ENCODE data around the gene RALGAPA2.
A peak's percentile ranks its signal among the peaks of the same experiment; 100 is the strongest.

The RALGAPA2 gene

DNA sequence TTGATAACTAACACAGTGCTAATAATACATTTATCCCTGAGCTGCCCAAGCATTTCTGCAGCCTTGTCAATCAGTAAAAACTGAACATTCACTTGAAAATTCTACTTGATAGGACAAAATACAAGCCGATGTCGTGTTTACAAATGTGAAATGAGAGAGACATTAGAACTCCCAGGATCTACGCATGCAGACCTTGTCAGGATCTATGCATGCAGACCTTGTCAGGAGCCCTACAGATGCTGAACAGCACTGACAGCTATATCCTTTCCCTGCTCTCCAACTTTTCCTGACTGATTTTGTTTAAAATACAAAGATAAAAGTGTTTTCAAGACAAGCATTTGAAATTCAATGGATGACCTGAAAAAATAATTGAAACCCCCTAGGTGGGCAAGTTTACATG, 315.6 kb downstream of the RALGAPA2 start:
- no peak for DNase-seq

GRCh38 chr20:20395903-20396568, 316.4 kb downstream of the RALGAPA2 start:
- no peak for DNase-seq

DNA sequence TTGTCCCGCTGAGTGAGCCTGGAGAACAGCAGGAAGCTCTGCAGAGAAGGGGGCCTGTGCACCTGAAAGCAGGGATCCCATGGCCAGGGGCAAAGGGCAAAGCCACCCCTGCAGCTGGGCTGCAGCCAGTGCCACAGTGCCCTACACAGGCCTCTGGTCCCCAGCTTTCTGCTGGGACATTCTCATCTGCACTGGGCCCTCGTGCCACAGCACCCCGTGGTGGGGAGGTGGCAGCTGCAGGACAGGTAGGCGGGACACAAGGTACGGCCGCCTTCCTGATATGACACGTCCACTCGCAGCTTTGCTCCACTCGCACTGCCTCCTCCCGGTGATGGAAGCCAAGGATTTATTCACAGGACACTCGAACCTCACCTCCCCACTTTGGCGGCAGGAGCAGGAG, 317.4 kb downstream of the RALGAPA2 start:
- no peak for DNase-seq

- no peak for DNase-seq
Measured at GRCh38 chr20:20393207-20394120, 319.0 kb downstream of the RALGAPA2 start.

DNA sequence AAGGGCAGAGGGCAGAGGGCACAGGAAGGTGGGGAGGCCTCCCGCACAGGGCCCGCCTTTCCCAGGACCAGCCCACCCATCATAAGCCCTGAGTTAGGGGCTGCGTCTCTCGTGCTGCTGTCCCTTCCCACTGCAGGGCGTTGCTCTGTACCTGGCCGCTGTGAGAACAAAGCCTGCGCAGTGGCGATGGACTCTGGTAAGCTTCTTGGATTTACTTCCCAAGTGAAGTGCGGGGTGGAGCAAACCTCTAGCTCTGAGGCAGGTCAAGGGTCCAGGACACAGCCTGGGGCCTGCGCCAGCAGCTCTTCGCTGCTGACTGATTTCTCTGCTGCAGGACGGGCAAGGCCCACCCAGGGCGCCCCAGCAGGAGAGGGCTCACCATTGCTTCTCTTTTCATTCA, 320.7 kb downstream of the RALGAPA2 start:
- no peak for DNase-seq

- DNase-seq, result no peak
Measured at GRCh38 chr20:20391115-20391514, 321.3 kb downstream of the RALGAPA2 start.

DNA sequence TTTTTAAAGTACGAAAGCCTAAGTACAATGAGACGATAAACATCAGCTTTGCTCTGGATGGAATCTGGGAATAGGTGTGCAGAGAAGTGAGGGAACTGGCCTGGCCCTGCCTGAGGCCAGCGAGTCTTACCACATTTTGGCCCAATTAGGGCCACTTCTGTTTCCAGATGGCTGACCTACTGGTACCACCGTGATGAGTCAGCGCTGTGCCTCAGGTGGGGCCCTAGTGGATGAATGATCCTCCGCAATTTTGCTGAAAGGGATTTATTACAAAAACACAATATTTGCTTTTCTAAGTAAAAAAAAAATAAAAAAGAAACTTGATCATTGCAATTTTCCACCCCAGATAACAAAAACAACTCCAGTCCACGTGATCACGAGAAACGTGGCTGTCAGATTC, 322.1 kb downstream of the RALGAPA2 start:
- DNase-seq, result no peak

- DNase-seq, result no peak
Measured at GRCh38 chr20:20386192-20386591, 326.3 kb downstream of the RALGAPA2 start.

- DNase-seq, result no peak
Measured at GRCh38 chr20:20375862-20376261, 336.6 kb downstream of the RALGAPA2 start.

DNA sequence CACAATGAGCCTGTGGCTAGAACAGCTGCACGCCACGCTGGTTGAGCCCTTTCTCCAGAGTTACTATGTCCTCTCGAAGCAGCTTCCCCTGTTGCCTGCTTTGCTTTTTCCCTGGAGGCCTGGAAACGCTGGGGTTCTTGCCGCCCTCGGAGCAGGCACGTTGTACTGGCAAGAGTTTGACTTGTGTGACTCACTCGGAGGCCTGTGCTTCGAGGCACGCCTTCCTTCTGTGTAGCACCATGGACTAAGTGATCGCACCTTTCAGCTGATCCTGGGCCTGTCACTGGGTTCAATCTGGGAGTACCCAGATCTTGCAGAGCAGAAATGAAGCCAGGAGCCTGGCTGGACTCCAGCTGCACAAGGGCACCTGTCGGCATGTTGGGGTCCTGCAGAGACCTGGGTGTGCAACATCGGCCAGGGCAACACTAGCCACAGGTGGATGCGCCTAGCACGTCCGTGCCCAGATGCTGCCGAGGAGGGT, 339.3 kb downstream of the RALGAPA2 start:
- DNase-seq, result peak in 1 of 14 donors; percentile 56

- DNase-seq, result peak in 1 of 14 donors; percentile 36
Measured at GRCh38 chr20:20371681-20372080, 340.8 kb downstream of the RALGAPA2 start.

DNA sequence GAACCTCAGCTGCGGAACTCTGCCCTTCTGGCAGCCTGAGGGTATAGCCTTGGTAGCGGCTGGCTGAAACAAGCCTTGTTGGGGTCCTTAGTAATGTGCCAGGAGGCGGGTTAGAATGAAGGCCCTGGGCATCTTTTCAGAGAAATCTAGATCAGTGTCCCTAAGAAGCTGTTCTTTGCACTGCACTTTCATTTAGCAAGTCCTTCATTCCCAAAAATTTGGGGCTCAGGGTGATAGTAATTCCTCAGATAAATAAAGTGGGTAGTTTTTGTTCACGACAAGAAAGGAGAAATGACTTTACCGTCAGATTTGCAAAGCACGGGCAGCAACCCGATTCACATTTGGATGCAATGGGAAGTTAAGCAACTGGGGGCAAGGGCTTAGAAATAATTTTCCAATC, 341.4 kb downstream of the RALGAPA2 start:
- DNase-seq, result peak in 1 of 14 donors; percentile 58

- DNase-seq, result peak in 1 of 14 donors; percentile 71
Measured at GRCh38 chr20:20370094-20370575, 342.3 kb downstream of the RALGAPA2 start.

- peak in 2 of 14 donors; percentile 16 to 79 for DNase-seq
Measured at GRCh38 chr20:20369250-20370093, 343.0 kb downstream of the RALGAPA2 start.

- DNase-seq, result peak in 1 of 14 donors; percentile 53
Measured at GRCh38 chr20:20368418-20369249, 343.8 kb downstream of the RALGAPA2 start.

GRCh38 chr20:20367575-20368417, 344.6 kb downstream of the RALGAPA2 start, which contains the start of gene INSM1:
Gene INSM1 (plus strand): TSS chr20:20368104. CDS start chr20:20368268, 164 bp downstream.
- DNase-seq, result peak in 2 of 14 donors; percentile 40 to 84

- DNase-seq, result peak in 1 of 14 donors; percentile 80
Measured at GRCh38 chr20:20366876-20367574, 345.4 kb downstream of the RALGAPA2 start.

GRCh38 chr20:20366551-20366875, 345.9 kb downstream of the RALGAPA2 start:
- DNase-seq, result peak in 1 of 14 donors; percentile 80

- DNase-seq, result peak in 1 of 14 donors; percentile 26
Measured at GRCh38 chr20:20365480-20366161, 346.8 kb downstream of the RALGAPA2 start.
